WTC11 (cell line): ENCODE measurements around the gene PRKCQ. TPM values are rescaled to one million over a fixed set of nuclear protein-coding genes. Genes with fewer than 3 reads are reported as not detected.

ENCODE experiments used
- ATAC-seq: fragments of 200-7000 bp; cut with Tn5 transposase; 2 replicates; pipeline ENCODE4 v1.10.0; 2021; ENCODE audit warnings: mild to moderate bottlenecking, moderate library complexity
- CTCF ChIA-PET: fragments of 300-600 bp; sonication (Branson Sonifier 250); formaldehyde crosslinking; loops from one replicate; lab custom pipeline; 2021; ENCODE audit warnings: antibody characterized with exemption; lab: Charles Lee
- POLR2A ChIA-PET: fragments of 350-600 bp; sonication (Branson Sonifier 250); formaldehyde crosslinking; loops from one replicate; lab custom pipeline; 2021; ENCODE audit warnings: antibody characterized with exemption; lab: Charles Lee
- DNase-seq: peaks from one replicate; pipeline ENCODE4 v3.0.0; 2021; ENCODE audit warnings: low spot score
- H3K27ac Mint-ChIP-seq: 2 replicates; pipeline ENCODE4 v1.8.0; 2021; ENCODE audit warnings: mixed read lengths
- H3K27me3 Mint-ChIP-seq: 2 replicates; pipeline ENCODE4 v1.8.0; 2021; ENCODE audit warnings: low read depth, mild to moderate bottlenecking, moderate library complexity, mixed read lengths
- H3K36me3 Mint-ChIP-seq: 2 replicates; pipeline ENCODE4 v1.8.0; 2021; ENCODE audit warnings: mixed read lengths
- H3K4me1 Mint-ChIP-seq: 2 replicates; pipeline ENCODE4 v1.8.0; 2022; ENCODE audit warnings: mixed read lengths
- H3K4me3 Mint-ChIP-seq: 2 replicates; pipeline ENCODE4 v1.8.0; 2021; ENCODE audit warnings: mild to moderate bottlenecking, moderate library complexity, mixed read lengths
- H3K9me3 Mint-ChIP-seq: 2 replicates; pipeline ENCODE4 v1.8.0; 2021; ENCODE audit warnings: mixed read lengths
- CBFB ChIP-seq: sonication (generic); formaldehyde crosslinking; IDR thresholded peaks from 2 replicates; pipeline ENCODE4 v1.8.1; 2022; ENCODE audit warnings: mild to moderate bottlenecking, low read depth, missing genetic modification reagents
- E2F1 ChIP-seq: sonication (generic); formaldehyde crosslinking; IDR thresholded peaks from 2 replicates; pipeline ENCODE4 v1.8.0; 2022; ENCODE audit warnings: mild to moderate bottlenecking, missing genetic modification reagents
- FOXK1 ChIP-seq: sonication (generic); formaldehyde crosslinking; IDR thresholded peaks from 2 replicates; pipeline ENCODE4 v1.8.0; 2022; ENCODE audit warnings: mild to moderate bottlenecking, moderate library complexity, missing genetic modification reagents
- IRF2 ChIP-seq: sonication (generic); formaldehyde crosslinking; IDR thresholded peaks from 2 replicates; pipeline ENCODE4 v1.8.0; 2022; ENCODE audit warnings: low read depth, missing genetic modification reagents, borderline replicate concordance
- JAZF1 ChIP-seq: fragments of 250-450 bp; sonication (Bioruptor Pico); IDR thresholded peaks from 2 replicates; pipeline ENCODE4 v1.9.0; 2021; ENCODE audit warnings: moderate library complexity, mild to moderate bottlenecking, inconsistent platforms
- MAX ChIP-seq: sonication (generic); formaldehyde crosslinking; IDR thresholded peaks from 2 replicates; pipeline ENCODE4 v1.8.0; 2022; ENCODE audit warnings: mild to moderate bottlenecking, missing genetic modification reagents
- MLX ChIP-seq: sonication (generic); formaldehyde crosslinking; IDR thresholded peaks from 2 replicates; pipeline ENCODE4 v1.8.1; 2023; ENCODE audit warnings: mild to moderate bottlenecking, missing genetic modification reagents, moderate library complexity
- MXD4 ChIP-seq: fragments of 250-450 bp; sonication (Bioruptor Pico); IDR thresholded peaks from 2 replicates; pipeline ENCODE4 v1.8.0; 2021; ENCODE audit warnings: mild to moderate bottlenecking, moderate library complexity, borderline replicate concordance
- NFE2L1 ChIP-seq: sonication (generic); formaldehyde crosslinking; IDR thresholded peaks from 2 replicates; pipeline ENCODE4 v1.8.1; 2023; ENCODE audit warnings: missing genetic modification reagents
- NR1H2 ChIP-seq: sonication (generic); formaldehyde crosslinking; IDR thresholded peaks from 2 replicates; pipeline ENCODE4 v1.9.0; 2021; ENCODE audit warnings: mild to moderate bottlenecking, moderate library complexity, missing genetic modification reagents
- NR2C2 ChIP-seq: sonication (generic); formaldehyde crosslinking; IDR thresholded peaks from 2 replicates; pipeline ENCODE4 v1.8.0; 2022; ENCODE audit warnings: mild to moderate bottlenecking, missing genetic modification reagents
- SMAD3 ChIP-seq: sonication (generic); formaldehyde crosslinking; IDR thresholded peaks from 2 replicates; pipeline ENCODE4 v1.8.0; 2022; ENCODE audit warnings: missing genetic modification reagents, mild to moderate bottlenecking, borderline replicate concordance
- SOX15 ChIP-seq: fragments of 250-450 bp; sonication (Bioruptor Pico); IDR thresholded peaks from 2 replicates; pipeline ENCODE4 v1.9.0; 2021; ENCODE audit warnings: mild to moderate bottlenecking
- TEAD4 ChIP-seq: sonication (generic); formaldehyde crosslinking; IDR thresholded peaks from 2 replicates; pipeline ENCODE4 v1.8.0; 2022; ENCODE audit warnings: mild to moderate bottlenecking, missing genetic modification reagents
- USF2 ChIP-seq: sonication (generic); formaldehyde crosslinking; IDR thresholded peaks from 2 replicates; pipeline ENCODE4 v1.8.1; 2023; ENCODE audit warnings: mild to moderate bottlenecking, missing genetic modification reagents, moderate library complexity
- ZNF138 ChIP-seq: sonication (generic); formaldehyde crosslinking; conservative IDR thresholded peaks from 2 replicates; pipeline ENCODE4 v1.8.1; 2022; ENCODE audit warnings: mild to moderate bottlenecking, moderate library complexity, missing genetic modification reagents
- ZNF263 ChIP-seq: sonication (generic); formaldehyde crosslinking; IDR thresholded peaks from 2 replicates; pipeline ENCODE4 v1.8.1; 2022; ENCODE audit warnings: low read depth, mild to moderate bottlenecking, moderate library complexity, missing genetic modification reagents
- ZNF416 ChIP-seq: fragments of 250-450 bp; sonication (Bioruptor Pico); IDR thresholded peaks from 2 replicates; pipeline ENCODE4 v1.9.0; 2021; ENCODE audit warnings: mild to moderate bottlenecking, inconsistent platforms
- ZNF425 ChIP-seq: fragments of 250-450 bp; sonication (Bioruptor Pico); conservative IDR thresholded peaks from 2 replicates; pipeline ENCODE4 v1.9.0; 2021; ENCODE audit warnings: mild to moderate bottlenecking
- ZNF671 ChIP-seq: fragments of 250-450 bp; sonication (Bioruptor Pico); IDR thresholded peaks from 2 replicates; pipeline ENCODE4 v1.8.0; 2021; ENCODE audit warnings: mild to moderate bottlenecking
- total RNA-seq: library from RNA; stranded (reverse); gene quantifications from 3 replicates; pipeline ENCODE4 v1.2.3, GENCODE V29; 2021
- TF ChIP-seq, protein P1 (sequence below): sonication (generic); formaldehyde crosslinking; IDR thresholded peaks from 2 replicates; pipeline ENCODE4 v1.8.0; 2023; ENCODE audit warnings: missing genetic modification reagents
- TF ChIP-seq, protein P2 (sequence below): sonication (generic); formaldehyde crosslinking; IDR thresholded peaks from 2 replicates; pipeline ENCODE4 v1.8.1; 2022; ENCODE audit warnings: low read depth, mild to moderate bottlenecking, moderate library complexity, missing genetic modification reagents, borderline replicate concordance
- TF ChIP-seq, protein P3 (sequence below): sonication (generic); formaldehyde crosslinking; IDR thresholded peaks from 2 replicates; pipeline ENCODE4 v1.8.1; 2023; ENCODE audit warnings: mild to moderate bottlenecking, missing genetic modification reagents

PRKCQ gene
- total RNA-seq, 1 experiment from 2014 or later = 8.7 TPM

GRCh38 chr10:6612371-6612770 is 32.3 kb upstream of the PRKCQ start:
- ATAC-seq = no peak
- ChIA-PET POLR2A (no interaction called here), CTCF (no interaction called here)
- no peak for DNase-seq
- Mint-ChIP-seq H3K4me3 (no peak overlapping the region), H3K9me3 (peaks cover 35% of the 10 kb centered on the region), H3K27me3 (peaks cover 4% of the 10 kb centered on the region; the same call in 1 of the 2 replicates), H3K4me1 (no peaks in the 10 kb centered on the region; the same call in 1 of the 2 replicates), H3K36me3 (peaks cover 14% of the 10 kb centered on the region), H3K27ac (no peak overlapping the region)
- no peak for TF ChIP-seq SOX15 (CRISPR knock-in tag)
- TF ChIP-seq IRF2 (CRISPR knock-in tag) = no peak
- TF ChIP-seq ZNF263 (CRISPR knock-in tag) = no peak
- no peak for TF ChIP-seq NR2C2
- TF ChIP-seq NR1H2 (CRISPR knock-in tag) = no peak
- TF ChIP-seq SMAD3 = no peak
- TF ChIP-seq MAX = no peak
- TF ChIP-seq ZNF425 (CRISPR knock-in tag) = no peak
- no peak for TF ChIP-seq TEAD4 (CRISPR knock-in tag)
- TF ChIP-seq FOXK1 (CRISPR knock-in tag) = no peak
- no peak for TF ChIP-seq NFE2L1 (CRISPR knock-in tag)
- TF ChIP-seq, protein P1, sequence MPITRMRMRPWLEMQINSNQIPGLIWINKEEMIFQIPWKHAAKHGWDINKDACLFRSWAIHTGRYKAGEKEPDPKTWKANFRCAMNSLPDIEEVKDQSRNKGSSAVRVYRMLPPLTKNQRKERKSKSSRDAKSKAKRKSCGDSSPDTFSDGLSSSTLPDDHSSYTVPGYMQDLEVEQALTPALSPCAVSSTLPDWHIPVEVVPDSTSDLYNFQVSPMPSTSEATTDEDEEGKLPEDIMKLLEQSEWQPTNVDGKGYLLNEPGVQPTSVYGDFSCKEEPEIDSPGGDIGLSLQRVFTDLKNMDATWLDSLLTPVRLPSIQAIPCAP (CRISPR knock-in tag) = no peak
- TF ChIP-seq MXD4 (CRISPR knock-in tag) = no peak
- TF ChIP-seq, protein P2, sequence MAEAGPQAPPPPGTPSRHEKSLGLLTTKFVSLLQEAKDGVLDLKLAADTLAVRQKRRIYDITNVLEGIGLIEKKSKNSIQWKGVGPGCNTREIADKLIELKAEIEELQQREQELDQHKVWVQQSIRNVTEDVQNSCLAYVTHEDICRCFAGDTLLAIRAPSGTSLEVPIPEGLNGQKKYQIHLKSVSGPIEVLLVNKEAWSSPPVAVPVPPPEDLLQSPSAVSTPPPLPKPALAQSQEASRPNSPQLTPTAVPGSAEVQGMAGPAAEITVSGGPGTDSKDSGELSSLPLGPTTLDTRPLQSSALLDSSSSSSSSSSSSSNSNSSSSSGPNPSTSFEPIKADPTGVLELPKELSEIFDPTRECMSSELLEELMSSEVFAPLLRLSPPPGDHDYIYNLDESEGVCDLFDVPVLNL (CRISPR knock-in tag) = no peak
- TF ChIP-seq, protein P3, sequence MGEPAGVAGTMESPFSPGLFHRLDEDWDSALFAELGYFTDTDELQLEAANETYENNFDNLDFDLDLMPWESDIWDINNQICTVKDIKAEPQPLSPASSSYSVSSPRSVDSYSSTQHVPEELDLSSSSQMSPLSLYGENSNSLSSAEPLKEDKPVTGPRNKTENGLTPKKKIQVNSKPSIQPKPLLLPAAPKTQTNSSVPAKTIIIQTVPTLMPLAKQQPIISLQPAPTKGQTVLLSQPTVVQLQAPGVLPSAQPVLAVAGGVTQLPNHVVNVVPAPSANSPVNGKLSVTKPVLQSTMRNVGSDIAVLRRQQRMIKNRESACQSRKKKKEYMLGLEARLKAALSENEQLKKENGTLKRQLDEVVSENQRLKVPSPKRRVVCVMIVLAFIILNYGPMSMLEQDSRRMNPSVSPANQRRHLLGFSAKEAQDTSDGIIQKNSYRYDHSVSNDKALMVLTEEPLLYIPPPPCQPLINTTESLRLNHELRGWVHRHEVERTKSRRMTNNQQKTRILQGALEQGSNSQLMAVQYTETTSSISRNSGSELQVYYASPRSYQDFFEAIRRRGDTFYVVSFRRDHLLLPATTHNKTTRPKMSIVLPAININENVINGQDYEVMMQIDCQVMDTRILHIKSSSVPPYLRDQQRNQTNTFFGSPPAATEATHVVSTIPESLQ (CRISPR knock-in tag) = no peak
- TF ChIP-seq CBFB (CRISPR knock-in tag) = no peak

DNA sequence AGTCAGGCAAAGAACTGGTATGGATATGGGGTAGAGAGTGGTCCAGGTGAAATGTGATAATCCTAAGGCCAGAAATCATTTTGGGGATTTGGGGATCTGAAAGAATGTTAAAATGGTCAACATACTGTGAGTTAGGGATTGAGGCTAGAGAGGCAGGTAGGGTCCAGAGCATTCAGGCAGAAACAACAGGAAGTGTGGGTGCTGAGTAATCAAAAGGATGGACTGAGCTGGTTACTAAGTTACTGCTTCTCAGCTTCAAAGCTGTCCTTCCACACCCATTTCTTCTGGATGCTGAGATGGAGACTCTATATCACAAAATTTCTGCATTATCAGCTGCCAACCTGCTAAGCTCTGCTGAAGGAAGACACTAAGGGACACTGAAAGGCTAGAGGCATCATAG is 30.6 kb upstream of the PRKCQ start:
- H3K9me3 Mint-ChIP-seq = peaks cover 39% of the 10 kb centered on the region
- H3K27me3 Mint-ChIP-seq = peaks cover 4% of the 10 kb centered on the region; the same call in 1 of the 2 replicates
- ChIA-PET POLR2A (no interaction called here), CTCF (interaction anchor here (1.5 kb wide), 1 partner anchor 30 kb away, joined by 4 read pairs; no protein-coding TSS in a partner anchor)
- ATAC-seq (no peak), DNase-seq (no peak)
- H3K4me1 Mint-ChIP-seq = no peaks in the 10 kb centered on the region; the same call in 1 of the 2 replicates
- H3K4me3 Mint-ChIP-seq = no peak overlapping the region
- H3K36me3 Mint-ChIP-seq = peaks cover 14% of the 10 kb centered on the region
- no peak overlapping the region for H3K27ac Mint-ChIP-seq
- TF ChIP-seq MLX (CRISPR knock-in tag) = no peak
- TF ChIP-seq ZNF138 (CRISPR knock-in tag) = no peak
- TF ChIP-seq ZNF416 (CRISPR knock-in tag) = no peak
- TF ChIP-seq SOX15 (CRISPR knock-in tag) = no peak
- TF ChIP-seq ZNF671 = no peak
- TF ChIP-seq, protein P3 (CRISPR knock-in tag) = no peak
- TF ChIP-seq E2F1 (CRISPR knock-in tag) = no peak
- TF ChIP-seq JAZF1 (CRISPR knock-in tag) = no peak
- no peak for TF ChIP-seq USF2 (CRISPR knock-in tag)
